ENCODE data around the gene CARD14. TPM values are rescaled to one million over a fixed set of nuclear protein-coding genes. Genes with fewer than 3 reads are reported as not detected.

CARD14 gene
- total RNA-seq, 2 donors from 2014 or later = 0.29 to 0.54 TPM

DNA sequence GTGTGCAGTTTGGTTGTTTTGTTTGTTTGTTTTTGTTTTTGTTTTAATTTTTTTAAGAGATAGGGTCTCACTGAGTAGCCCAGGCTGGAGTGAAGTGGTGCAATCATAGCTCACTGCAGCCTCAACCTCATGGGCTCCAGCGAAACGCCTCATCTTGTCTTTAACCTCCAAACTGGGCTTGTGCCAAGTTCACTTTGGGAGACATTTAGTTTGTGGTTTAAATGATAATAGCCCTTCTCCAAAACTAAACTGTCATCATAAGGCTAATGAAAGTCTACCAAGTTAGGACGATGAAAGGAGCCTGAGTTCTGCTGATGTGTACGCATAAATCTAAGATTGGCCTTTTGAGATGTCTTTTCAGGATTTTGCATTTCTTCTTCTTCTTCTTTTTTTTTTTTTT lies 6.5 kb upstream of the CARD14 start:
- DNase-seq = no peak
- Histone ChIP-seq H3K36me3 (no peaks in the 10 kb centered on the region), H3K27me3 (no peaks in the 10 kb centered on the region), H3K9ac (ENCODE audit: low read depth in 2 of 2, low read length in 2 of 2) (no peak overlapping the region), H3K4me3 (no peak overlapping the region), H3K4me1 (no peaks in the 10 kb centered on the region), H3K27ac (no peak overlapping the region), H3K9me3 (no peaks in the 10 kb centered on the region)
- TF ChIP-seq, protein P1, sequence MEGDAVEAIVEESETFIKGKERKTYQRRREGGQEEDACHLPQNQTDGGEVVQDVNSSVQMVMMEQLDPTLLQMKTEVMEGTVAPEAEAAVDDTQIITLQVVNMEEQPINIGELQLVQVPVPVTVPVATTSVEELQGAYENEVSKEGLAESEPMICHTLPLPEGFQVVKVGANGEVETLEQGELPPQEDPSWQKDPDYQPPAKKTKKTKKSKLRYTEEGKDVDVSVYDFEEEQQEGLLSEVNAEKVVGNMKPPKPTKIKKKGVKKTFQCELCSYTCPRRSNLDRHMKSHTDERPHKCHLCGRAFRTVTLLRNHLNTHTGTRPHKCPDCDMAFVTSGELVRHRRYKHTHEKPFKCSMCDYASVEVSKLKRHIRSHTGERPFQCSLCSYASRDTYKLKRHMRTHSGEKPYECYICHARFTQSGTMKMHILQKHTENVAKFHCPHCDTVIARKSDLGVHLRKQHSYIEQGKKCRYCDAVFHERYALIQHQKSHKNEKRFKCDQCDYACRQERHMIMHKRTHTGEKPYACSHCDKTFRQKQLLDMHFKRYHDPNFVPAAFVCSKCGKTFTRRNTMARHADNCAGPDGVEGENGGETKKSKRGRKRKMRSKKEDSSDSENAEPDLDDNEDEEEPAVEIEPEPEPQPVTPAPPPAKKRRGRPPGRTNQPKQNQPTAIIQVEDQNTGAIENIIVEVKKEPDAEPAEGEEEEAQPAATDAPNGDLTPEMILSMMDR (IDR thresholded peaks at IDR 0.05) = no peak
- intact Hi-C loops (cut with DNase I) = no loop called here

GRCh38 chr17:80164185-80164584 lies 5.6 kb upstream of the CARD14 start:
- no peaks in the 10 kb centered on the region for H3K27me3 ChIP-seq
- TF ChIP-seq, protein P1 (IDR thresholded peaks at IDR 0.05) = no peak
- no peak overlapping the region for H3K9ac ChIP-seq (ENCODE audit: low read depth in 2 of 2, low read length in 2 of 2)
- no peak overlapping the region for H3K27ac ChIP-seq
- no peaks in the 10 kb centered on the region for H3K4me1 ChIP-seq
- no peaks in the 10 kb centered on the region for H3K9me3 ChIP-seq
- H3K4me3 ChIP-seq = no peak overlapping the region
- no peak for DNase-seq
- H3K36me3 ChIP-seq = no peaks in the 10 kb centered on the region
- intact Hi-C loops (cut with DNase I) = no loop called here

DNA sequence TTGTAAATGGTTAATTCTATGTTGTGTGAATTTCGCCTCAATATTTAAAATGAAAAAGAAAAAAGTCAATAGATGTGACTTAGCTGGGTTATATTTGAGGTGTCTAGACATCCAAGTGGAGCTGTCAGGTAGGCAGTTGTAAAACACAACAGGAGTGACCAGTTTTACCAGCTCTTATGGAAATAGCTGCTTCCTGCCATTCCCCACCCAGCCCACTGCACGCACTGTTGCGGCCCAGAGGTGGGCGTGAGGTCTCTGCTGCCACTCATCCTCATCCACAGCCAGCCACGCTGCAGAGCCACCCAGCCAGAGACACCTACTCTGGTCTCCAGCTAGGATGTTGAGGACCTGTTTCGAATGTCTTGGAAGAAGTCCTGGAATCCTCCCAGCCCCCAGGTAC lies 3.4 kb upstream of the CARD14 start:
- DNase-seq = no peak
- no peaks in the 10 kb centered on the region for H3K27me3 ChIP-seq
- no peak overlapping the region for H3K4me3 ChIP-seq
- intact Hi-C loops (cut with DNase I) = no loop called here
- no peaks in the 10 kb centered on the region for H3K36me3 ChIP-seq
- H3K27ac ChIP-seq = no peak overlapping the region
- TF ChIP-seq, protein P1 (IDR thresholded peaks at IDR 0.05) = no peak
- H3K9ac ChIP-seq (ENCODE audit: low read depth in 2 of 2, low read length in 2 of 2) = no peak overlapping the region
- H3K9me3 ChIP-seq = no peaks in the 10 kb centered on the region
- no peaks in the 10 kb centered on the region for H3K4me1 ChIP-seq

DNA sequence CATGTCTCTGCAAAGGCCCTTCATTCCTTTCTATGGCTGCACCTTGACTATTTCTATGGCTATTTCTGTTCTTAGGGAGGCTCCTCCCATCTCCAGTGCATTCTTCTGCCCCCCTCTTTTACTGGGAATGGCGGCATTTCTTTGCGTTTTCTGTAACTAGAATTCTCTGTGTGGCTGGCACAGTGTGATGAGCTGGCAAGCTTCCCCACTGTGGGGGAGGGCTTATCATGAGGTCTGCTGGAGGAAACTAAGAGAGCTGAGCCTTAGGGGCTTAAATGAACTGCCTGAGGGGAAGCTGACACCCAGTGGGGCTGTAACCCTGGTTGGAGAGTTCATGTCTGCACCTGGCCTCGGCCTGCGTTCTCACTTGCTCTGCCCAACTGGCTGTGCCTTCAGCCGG lies 1.5 kb upstream of the CARD14 start:
- TF ChIP-seq, protein P1 (IDR thresholded peaks at IDR 0.05) = no peak
- H3K27me3 ChIP-seq = no peaks in the 10 kb centered on the region
- no peak for DNase-seq
- no peak overlapping the region for H3K9ac ChIP-seq (ENCODE audit: low read depth in 2 of 2, low read length in 2 of 2)
- no peaks in the 10 kb centered on the region for H3K9me3 ChIP-seq
- no peaks in the 10 kb centered on the region for H3K36me3 ChIP-seq
- no peaks in the 10 kb centered on the region for H3K4me1 ChIP-seq
- no peak overlapping the region for H3K4me3 ChIP-seq
- intact Hi-C loops (cut with DNase I) = no loop called here
- H3K27ac ChIP-seq = no peak overlapping the region

DNA sequence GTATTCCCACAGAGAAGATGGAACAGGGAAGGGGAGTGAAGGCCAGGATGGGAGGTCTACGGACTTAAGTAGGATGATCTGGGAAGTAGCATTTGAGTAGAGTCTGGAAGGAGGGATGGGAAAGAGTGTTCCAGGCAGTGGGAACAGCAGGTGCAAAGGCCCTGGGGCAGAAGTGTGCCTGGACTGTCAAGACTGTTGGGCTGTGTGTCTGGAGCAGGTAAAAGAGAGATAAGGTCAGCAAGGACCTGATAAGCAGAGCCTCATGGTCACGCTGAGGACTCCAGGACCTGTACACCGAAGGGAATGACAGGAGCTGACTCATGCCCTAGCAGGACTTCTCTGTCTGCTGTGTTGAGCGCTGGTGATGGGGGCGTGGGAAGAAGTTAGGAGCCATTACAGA lies 723 bp upstream of the CARD14 start:
- no peak overlapping the region for H3K4me3 ChIP-seq
- H3K9me3 ChIP-seq = no peaks in the 10 kb centered on the region
- no peak overlapping the region for H3K9ac ChIP-seq (ENCODE audit: low read depth in 2 of 2, low read length in 2 of 2)
- H3K4me1 ChIP-seq = no peaks in the 10 kb centered on the region
- TF ChIP-seq, protein P1 (IDR thresholded peaks at IDR 0.05) = no peak
- H3K36me3 ChIP-seq = no peaks in the 10 kb centered on the region
- no peak overlapping the region for H3K27ac ChIP-seq
- no peaks in the 10 kb centered on the region for H3K27me3 ChIP-seq
- intact Hi-C loops (cut with DNase I) = no loop called here
- DNase-seq = no peak

- TF ChIP-seq, protein P1 (IDR thresholded peaks at IDR 0.05) = no peak
- no peak overlapping the region for H3K27ac ChIP-seq
- DNase-seq = no peak
- H3K27me3 ChIP-seq = no peaks in the 10 kb centered on the region
- H3K36me3 ChIP-seq = no peaks in the 10 kb centered on the region
- no peak overlapping the region for H3K4me3 ChIP-seq
- intact Hi-C loops (cut with DNase I) = no loop called here
- H3K9ac ChIP-seq (ENCODE audit: low read depth in 2 of 2, low read length in 2 of 2) = no peak overlapping the region
- no peaks in the 10 kb centered on the region for H3K4me1 ChIP-seq
- no peaks in the 10 kb centered on the region for H3K9me3 ChIP-seq
Measured at GRCh38 chr17:80171681-80172080, 1.9 kb downstream of the CARD14 start.
